ENCODE measurements around the gene MGAT4C.

The MGAT4C gene

DNA sequence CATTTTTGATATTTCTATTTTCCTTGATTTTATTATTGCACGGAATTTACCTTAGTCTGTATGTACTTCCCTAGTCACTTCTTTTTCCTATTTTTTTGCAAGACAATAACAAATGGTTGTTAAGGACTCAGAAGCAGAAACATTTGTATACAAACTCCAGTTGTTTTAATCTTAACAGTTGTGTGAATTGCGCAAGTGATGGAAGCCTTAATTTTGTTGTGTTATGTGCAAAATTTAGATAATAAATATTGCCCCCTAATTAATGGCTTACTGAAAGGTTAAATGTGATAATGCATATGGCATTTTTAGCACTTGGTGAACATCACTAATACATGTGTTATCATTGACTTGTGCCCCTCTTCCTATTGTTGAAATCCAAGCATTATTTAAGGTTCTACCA is 82.0 kb downstream of the MGAT4C start:
- no peak overlapping the region for H3K4me3 ChIP-seq (replicated peaks; ENCODE audit: low read depth, low read length)
- TF ChIP-seq, protein P1, sequence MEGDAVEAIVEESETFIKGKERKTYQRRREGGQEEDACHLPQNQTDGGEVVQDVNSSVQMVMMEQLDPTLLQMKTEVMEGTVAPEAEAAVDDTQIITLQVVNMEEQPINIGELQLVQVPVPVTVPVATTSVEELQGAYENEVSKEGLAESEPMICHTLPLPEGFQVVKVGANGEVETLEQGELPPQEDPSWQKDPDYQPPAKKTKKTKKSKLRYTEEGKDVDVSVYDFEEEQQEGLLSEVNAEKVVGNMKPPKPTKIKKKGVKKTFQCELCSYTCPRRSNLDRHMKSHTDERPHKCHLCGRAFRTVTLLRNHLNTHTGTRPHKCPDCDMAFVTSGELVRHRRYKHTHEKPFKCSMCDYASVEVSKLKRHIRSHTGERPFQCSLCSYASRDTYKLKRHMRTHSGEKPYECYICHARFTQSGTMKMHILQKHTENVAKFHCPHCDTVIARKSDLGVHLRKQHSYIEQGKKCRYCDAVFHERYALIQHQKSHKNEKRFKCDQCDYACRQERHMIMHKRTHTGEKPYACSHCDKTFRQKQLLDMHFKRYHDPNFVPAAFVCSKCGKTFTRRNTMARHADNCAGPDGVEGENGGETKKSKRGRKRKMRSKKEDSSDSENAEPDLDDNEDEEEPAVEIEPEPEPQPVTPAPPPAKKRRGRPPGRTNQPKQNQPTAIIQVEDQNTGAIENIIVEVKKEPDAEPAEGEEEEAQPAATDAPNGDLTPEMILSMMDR (IDR thresholded peaks at IDR 0.05; ENCODE audit: low read length, missing control alignments), result no peak
- DNase-seq (ENCODE audit: low read depth), result no peak

DNA sequence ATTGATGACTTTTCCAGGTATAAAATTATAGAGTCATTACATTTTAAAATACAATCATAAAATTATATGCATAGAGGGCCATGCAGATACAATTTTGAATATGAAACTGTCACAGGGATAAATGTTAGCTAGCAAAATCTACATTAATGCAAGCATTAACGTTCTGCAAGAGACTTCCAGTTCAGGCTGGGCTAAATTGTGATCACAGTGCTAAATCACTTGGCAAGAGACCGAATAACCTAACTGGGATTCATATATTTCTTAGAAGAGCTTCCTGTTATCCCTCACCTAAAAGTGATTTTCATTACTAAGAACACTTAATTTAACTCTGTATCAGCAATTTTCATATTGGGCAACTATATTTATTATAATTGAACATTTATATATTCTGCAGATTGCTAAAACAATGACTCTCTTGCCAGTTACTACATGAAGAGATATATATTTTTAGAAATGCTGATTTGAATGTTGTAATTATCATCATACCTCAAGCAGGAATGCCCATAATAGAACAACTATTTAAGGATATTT is 83.2 kb downstream of the MGAT4C start:
- TF ChIP-seq, protein P1 (IDR thresholded peaks at IDR 0.05; ENCODE audit: low read length, missing control alignments), result no peak
- no peak for DNase-seq (ENCODE audit: low read depth)
- H3K4me3 ChIP-seq (replicated peaks; ENCODE audit: low read depth, low read length), result no peak overlapping the region

DNA sequence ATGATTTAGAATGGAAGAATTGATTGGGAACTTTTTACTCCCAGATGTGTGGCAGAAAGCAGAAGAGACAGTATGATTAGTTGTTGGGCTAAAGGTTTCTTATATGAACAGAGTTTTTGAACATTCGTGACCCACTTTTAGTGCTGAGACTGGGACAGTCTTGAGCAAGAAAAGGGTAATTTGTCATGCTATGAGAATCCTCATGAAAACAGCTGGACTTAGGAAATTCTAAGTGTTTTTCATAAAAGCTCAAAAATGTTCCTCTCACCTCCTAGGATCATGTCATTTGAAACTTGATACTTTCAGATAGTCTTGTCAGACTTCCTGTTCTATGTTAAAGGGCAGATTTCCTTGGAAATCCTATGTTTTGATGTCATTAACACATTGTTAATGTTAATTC is 86.1 kb downstream of the MGAT4C start:
- no peak for DNase-seq (ENCODE audit: low read depth)
- TF ChIP-seq, protein P1 (IDR thresholded peaks at IDR 0.05; ENCODE audit: low read length, missing control alignments), result no peak
- H3K4me3 ChIP-seq (replicated peaks; ENCODE audit: low read depth, low read length), result no peak overlapping the region

DNA sequence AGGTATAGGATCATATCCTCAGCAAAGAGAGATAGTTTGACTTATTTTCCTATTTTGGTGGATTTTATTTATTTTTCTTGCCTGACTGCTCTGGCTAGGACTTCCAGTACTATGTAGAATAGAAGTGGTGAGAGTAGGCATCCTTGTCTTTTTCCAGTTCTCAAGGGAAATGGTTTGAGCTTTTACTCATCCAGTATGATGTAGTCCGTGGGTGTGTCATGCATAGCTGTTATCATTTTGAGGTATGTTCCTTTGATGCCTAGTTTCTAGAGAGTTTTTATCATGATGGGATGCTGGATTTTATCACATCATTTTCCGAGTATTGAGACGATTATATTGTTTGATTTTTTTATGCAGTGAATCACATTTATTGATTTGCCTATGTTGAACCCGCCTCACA is 97.2 kb downstream of the MGAT4C start:
- TF ChIP-seq, protein P1 (IDR thresholded peaks at IDR 0.05; ENCODE audit: low read length, missing control alignments), result no peak
- no peak overlapping the region for H3K4me3 ChIP-seq (replicated peaks; ENCODE audit: low read depth, low read length)
- DNase-seq (ENCODE audit: low read depth), result peak; percentile 3

DNA sequence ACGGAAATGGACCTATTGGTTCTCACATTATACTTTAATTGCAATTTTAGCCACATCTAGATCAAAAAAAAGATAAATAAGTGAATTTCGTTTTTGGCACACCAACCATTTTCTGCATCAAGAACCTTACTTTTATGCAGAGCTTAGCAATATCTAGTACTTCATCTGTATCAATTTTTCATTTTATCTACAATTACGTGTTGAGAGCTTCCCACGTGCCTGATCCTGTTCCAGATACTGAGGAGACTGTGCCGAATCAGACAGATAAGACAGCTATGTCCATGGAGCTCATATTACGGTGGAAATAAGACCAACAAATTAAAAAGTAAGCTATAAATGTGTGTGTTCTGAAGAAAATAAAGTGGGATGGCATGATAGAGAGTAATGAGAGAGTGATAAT is 101.6 kb downstream of the MGAT4C start:
- H3K4me3 ChIP-seq (replicated peaks; ENCODE audit: low read depth, low read length), result no peak overlapping the region
- TF ChIP-seq, protein P1 (IDR thresholded peaks at IDR 0.05; ENCODE audit: low read length, missing control alignments), result no peak
- DNase-seq (ENCODE audit: low read depth), result no peak

DNA sequence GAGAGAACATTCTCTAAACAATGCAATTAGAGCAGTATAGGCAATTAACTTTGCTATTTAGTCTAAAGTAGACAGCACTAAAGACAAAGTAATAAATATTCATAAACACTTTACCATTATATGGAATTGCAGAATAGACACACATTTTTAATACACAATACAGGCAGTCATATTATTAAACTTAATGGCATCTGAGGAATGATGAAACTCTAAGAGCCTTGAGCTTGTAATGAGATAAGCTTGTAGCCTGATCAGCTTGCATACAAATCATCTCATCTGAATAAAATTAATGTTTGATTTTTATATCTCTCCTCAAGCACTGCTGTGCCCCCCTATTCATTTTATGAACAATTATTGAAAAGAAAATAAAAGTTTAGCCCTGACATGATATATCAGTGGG is 107.6 kb downstream of the MGAT4C start:
- TF ChIP-seq, protein P1 (IDR thresholded peaks at IDR 0.05; ENCODE audit: low read length, missing control alignments), result no peak
- DNase-seq (ENCODE audit: low read depth), result peak; percentile 18
- H3K4me3 ChIP-seq (replicated peaks; ENCODE audit: low read depth, low read length), result no peak overlapping the region

DNA sequence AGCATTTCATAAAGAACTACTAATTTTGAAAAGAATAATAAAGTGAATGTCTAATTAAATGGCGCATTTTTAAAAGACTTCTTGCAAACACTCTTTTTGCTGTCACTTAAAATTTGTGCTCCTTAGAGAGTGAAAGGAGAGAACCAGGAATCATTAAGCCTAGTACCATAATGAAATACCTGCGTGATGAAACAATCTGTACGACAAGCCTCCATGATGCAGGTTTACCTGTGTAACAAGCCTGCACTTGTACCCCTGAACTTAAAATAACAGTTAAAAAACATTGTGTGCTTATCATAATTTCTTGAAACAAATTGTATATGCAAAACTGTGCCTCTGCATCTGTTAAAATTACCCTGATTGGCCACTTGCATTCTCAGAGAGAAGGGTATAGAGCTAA is 108.1 kb downstream of the MGAT4C start:
- TF ChIP-seq, protein P1 (IDR thresholded peaks at IDR 0.05; ENCODE audit: low read length, missing control alignments), result no peak
- H3K4me3 ChIP-seq (replicated peaks; ENCODE audit: low read depth, low read length), result no peak overlapping the region
- DNase-seq (ENCODE audit: low read depth), result no peak

Measured in fibroblast of pulmonary artery (primary cell).